ENCODE results near the gene SPEG.
A peak's percentile ranks its signal among the peaks of the same experiment; 100 is the strongest.

Gene SPEG

DNA sequence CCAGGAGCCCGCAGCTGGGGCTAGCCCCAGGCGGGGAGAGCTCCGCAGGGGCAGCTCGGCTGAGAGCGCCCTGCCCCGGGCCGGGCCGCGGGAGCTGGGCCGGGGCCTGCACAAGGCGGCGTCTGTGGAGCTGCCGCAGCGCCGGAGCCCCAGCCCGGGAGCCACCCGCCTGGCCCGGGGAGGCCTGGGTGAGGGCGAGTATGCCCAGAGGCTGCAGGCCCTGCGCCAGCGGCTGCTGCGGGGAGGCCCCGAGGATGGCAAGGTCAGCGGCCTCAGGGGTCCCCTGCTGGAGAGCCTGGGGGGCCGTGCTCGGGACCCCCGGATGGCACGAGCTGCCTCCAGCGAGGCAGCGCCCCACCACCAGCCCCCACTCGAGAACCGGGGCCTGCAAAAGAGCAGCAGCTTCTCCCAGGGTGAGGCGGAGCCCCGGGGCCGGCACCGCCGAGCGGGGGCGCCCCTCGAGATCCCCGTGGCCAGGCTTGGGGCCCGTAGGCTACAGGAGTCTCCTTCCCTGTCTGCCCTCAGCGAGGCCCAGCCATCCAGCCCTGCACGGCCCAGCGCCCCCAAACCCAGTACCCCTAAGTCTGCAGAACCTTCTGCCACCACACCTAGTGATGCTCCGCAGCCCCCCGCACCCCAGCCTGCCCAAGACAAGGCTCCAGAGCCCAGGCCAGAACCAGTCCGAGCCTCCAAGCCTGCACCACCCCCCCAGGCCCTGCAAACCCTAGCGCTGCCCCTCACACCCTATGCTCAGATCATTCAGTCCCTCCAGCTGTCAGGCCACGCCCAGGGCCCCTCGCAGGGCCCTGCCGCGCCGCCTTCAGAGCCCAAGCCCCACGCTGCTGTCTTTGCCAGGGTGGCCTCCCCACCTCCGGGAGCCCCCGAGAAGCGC, 49.1 kb downstream of the SPEG start:
- DNase-seq, result no peak

DNA sequence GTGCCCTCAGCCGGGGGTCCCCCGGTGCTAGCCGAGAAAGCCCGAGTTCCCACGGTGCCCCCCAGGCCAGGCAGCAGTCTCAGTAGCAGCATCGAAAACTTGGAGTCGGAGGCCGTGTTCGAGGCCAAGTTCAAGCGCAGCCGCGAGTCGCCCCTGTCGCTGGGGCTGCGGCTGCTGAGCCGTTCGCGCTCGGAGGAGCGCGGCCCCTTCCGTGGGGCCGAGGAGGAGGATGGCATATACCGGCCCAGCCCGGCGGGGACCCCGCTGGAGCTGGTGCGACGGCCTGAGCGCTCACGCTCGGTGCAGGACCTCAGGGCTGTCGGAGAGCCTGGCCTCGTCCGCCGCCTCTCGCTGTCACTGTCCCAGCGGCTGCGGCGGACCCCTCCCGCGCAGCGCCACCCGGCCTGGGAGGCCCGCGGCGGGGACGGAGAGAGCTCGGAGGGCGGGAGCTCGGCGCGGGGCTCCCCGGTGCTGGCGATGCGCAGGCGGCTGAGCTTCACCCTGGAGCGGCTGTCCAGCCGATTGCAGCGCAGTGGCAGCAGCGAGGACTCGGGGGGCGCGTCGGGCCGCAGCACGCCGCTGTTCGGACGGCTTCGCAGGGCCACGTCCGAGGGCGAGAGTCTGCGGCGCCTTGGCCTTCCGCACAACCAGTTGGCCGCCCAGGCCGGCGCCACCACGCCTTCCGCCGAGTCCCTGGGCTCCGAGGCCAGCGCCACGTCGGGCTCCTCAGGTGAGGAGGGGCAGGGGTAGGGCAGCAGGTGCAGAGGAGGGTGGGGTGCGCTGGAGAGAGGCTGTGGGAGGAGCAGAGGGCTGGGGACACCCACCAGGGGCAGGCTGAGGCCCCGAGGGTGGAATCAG, 49.9 kb downstream of the SPEG start:
- DNase-seq, result no peak

DNA sequence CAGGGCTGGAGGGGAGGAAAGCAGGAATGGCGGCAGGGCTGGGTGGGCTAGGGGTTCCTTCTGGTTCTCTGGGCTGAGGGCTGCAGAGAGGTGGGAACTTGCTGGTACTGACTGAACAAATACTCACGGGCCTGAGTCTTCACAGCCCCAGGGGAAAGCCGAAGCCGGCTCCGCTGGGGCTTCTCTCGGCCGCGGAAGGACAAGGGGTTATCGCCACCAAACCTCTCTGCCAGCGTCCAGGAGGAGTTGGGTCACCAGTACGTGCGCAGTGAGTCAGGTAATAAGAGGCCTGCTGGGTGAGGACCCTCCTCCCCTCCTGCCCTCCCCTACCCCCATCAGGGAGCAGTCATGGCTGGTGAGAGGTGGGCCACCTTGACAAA, 50.5 kb downstream of the SPEG start:
- no peak for DNase-seq

DNA sequence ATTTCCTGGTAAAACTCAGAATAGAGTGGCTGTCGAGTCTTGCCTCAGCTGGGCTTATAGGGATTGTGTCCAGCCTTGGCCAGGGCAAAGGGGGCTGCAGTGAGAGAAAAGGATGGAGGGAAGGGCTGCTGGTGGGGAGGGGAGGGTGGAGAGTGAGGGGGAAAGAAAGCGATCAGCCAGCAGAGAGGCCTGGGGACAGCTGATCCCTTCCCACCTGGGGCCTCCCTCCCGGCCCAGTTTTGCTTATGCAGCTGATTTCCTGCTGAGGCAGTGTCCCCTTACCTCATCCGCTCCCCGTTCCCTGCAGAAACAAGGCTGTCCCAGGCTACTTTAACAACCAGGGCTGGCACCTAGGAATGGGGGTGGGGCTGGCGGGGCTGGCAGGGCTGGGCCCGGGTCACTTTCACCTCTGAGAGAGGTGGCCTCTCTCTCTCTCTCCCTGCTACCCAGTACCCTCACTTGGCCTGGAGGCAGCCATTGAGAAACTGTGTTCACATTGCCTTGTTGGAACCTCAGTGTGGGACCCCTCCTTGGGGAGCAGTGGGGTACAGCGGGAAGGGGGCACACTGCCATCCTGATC, 51.8 kb downstream of the SPEG start:
- no peak for DNase-seq

DNA sequence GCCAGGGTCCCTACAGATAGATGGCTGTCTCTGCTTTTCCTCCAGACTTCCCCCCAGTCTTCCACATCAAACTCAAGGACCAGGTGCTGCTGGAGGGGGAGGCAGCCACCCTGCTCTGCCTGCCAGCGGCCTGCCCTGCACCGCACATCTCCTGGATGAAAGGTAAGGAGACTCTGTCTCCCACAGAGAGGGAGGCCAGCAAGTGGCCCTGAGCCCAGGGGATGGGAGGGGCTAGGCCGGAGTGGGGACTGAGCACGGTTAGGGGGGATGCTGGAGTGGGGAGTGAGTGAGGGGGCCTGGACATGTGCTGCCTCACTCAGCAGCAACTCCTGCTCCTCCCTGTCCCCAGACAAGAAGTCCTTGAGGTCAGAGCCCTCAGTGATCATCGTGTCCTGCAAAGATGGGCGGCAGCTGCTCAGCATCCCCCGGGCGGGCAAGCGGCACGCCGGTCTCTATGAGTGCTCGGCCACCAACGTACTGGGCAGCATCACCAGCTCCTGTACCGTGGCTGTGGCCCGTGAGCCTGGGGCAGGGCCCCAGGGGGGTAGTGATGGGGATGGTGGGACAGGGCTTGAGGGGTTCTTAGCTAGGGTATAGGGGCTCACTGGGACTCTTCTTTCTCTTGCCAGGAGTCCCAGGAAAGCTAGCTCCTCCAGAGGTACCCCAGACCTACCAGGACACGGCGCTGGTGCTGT, 53.7 kb downstream of the SPEG start:
- no peak for DNase-seq

DNA sequence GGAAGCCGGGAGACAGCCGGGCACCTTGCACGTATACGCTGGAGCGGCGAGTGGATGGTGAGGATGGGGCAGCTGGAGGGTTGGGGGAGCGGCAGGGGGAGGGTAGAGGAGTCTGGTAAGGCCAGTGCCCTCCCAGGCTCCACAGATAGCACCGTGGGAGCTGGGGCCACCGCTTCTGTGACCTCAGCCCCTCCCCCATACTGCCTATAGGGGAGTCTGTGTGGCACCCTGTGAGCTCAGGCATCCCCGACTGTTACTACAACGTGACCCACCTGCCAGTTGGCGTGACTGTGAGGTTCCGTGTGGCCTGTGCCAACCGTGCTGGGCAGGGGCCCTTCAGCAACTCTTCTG, 54.2 kb downstream of the SPEG start:
- DNase-seq, result no peak

DNA sequence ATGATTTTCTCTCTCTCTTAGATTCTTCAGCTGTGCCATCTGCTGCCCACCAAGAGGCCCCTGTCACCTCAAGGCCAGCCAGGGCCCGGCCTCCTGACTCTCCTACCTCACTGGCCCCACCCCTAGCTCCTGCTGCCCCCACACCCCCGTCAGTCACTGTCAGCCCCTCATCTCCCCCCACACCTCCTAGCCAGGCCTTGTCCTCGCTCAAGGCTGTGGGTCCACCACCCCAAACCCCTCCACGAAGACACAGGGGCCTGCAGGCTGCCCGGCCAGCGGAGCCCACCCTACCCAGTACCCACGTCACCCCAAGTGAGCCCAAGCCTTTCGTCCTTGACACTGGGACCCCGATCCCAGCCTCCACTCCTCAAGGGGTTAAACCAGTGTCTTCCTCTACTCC, 54.7 kb downstream of the SPEG start:
- DNase-seq, result no peak

DNA sequence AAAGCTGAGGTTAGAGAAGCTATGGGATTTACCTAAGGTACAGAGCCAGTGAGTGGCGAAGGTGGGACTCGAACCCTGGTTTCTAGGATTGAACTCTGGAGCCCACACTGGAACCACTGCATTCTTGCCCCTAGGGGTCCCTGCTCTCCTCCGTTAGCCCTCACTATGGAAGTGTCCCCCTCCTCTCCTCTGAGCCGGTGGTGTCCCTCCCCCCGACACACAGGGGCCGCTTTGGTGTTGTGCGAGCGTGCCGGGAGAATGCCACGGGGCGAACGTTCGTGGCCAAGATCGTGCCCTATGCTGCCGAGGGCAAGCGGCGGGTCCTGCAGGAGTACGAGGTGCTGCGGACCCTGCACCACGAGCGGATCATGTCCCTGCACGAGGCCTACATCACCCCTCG, 55.5 kb downstream of the SPEG start:
- DNase-seq, result no peak

DNA sequence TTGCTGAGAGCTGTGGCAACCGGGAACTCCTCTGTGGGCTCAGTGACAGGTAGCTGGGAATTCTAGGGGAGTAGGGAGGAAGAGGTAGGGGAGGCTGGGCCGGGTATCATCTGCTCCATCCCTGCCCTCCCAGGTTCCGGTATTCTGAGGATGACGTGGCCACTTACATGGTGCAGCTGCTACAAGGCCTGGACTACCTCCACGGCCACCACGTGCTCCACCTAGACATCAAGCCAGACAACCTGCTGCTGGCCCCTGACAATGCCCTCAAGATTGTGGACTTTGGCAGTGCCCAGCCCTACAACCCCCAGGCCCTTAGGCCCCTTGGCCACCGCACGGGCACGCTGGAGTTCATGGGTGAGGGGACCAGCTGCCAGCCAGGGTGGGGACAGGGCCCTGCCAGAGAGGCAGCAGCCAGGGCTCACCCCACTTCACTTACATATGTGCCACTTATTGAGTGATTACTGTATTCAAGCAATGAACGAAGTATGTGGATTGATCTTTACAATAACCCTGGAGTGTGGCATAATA, 56.0 kb downstream of the SPEG start:
- no peak for DNase-seq

DNA sequence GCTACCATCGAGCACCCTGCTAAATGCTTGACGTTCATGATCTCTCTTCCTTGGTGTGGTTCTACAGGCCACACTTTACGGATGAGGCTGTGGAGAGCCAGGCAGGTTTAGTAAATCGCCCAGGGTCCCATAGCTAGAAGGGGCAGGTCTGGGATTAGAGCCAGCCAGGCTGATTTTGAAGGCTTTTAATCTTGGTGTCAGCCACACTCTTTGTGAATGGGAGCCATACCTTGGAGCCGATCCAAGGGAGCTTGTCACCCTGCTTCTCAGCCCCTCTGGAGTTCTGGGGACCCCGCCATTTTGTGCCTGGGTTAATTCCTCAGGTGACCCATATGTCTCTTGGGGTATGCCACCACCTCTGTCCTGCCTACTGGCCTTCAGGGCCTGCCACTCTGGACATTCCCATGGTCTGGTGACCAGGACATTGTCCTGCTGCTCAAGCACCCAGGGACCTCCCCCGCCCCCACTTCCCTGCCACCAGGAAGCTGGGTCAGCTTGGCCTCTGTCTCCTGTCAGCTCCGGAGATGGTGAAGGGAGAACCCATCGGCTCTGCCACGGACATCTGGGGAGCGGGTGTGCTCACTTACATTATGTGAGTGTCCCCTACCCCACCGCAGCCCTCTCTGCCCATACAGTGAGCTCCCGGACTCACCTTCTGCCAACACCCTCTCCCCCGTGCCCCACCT, 56.8 kb downstream of the SPEG start:
- DNase-seq, result no peak

DNA sequence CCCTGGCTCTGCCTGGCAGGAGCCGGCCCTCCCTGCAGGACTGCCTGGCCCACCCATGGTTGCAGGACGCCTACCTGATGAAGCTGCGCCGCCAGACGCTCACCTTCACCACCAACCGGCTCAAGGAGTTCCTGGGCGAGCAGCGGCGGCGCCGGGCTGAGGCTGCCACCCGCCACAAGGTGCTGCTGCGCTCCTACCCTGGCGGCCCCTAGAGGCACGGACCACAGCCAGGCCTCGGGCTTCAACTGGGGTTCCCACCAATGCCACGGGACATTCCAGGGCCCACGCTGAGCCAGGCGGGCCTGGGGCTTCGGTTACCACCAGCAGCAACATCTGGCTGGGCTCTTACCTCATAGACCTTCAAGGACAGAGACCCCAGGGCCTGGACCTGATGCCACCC, 57.9 kb downstream of the SPEG start:
- DNase-seq, result no peak

DNA sequence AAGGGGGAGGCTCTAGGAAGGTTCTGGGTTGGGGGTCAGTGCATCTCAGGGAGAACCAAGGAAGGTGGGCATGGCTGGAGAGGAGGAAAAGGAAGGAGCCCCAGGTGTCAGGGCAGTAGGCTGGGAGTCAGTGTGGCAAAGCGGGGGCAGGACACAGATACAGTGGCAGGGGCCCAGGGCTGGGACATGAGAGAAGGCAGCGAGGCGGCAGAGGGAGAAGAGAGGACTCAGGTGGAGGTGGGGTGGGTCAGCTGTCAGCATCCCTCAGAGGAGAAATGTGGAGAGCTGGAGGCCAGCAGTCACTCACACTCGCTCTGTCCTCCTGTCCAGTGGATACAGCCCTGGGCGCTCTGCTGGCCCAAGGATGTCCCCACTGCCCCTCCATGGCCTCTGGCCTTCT, 58.4 kb downstream of the SPEG start:
- no peak for DNase-seq

DNA sequence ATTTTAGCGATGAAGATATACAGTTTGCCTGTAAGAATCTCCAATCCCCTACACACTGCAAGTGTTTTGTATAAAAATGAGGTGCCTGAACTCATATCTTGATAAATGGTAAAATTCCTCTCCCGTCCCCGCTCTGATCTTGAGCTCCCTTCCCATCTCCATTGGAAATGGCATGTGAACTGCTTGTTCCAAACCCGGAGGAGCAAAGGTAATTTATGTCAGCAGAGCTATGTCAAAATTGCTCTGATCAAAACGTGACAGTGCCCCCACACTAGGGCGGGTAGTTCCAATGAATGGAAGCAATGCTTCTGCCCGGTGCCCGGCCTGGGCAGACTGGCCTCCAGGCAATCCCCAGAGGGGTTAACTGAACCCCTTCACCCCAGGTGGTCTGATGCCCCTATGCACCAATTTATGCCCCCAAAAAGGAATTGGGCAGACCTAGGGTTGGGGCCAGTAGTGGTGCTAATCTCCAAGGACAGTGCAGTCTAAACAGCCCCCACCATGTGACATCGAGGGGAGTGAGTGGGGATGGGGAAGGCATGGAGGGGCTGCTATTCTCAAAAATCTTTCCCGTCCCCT, 60.4 kb downstream of the SPEG start:
- no peak for DNase-seq

DNA sequence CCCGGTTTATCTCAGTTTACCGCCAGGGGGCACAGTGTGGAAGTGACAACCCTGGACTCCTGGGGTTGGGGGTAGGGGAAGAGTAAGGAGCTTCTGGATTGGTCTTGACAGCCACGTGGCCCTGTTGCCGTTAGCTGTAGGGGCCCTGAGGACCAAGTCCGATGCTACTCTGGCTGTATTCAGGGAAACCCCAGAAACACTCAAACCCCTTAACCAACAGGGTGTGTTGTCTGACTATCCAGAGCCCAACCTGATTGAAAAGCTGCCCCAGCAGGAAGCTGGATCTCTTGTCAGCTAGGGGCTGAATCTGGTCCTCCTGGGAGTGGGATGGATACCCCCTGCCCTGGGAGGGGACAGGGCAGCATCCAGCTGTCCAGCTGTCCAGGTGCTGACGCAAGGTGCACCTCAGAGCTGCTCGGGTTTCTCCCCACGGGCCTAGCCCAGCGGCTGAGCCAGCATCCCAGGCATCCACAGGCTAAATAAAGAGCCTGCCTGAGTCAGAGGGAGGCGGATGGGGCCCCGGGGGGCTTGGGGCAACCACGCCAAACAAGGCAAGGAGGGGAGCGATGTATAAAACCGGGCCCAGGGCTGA, 61.0 kb downstream of the SPEG start:
- DNase-seq, result peak; percentile 66

DNA sequence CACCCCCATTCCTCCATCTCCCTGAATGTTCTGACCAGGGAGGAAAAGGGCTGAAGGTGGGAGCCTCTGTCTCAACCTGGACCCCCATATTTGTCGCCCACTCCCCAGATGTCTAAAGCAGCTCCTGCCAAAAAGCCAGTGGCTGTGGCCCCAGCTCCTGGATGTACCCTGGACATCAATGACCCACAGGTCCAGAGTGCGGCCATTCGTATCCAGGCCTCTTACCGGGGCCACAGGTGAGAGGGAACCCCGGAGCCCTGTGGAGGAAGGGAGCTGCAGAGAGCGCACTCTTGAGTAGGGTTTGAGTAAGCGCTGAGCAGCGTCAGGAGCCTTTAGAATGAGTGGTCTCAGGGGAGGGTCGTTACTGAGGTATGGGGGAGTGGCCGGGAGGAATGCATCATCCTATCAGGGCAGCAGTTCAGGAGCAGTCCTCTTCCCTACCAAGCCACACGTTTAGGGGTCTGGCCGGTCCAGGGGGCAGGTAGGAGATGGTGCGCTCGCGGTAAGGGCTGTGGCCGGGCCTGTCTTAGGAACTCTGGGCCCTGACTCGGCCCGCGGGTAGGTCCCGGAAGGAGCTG, 61.7 kb downstream of the SPEG start:
- DNase-seq, result no peak

DNA sequence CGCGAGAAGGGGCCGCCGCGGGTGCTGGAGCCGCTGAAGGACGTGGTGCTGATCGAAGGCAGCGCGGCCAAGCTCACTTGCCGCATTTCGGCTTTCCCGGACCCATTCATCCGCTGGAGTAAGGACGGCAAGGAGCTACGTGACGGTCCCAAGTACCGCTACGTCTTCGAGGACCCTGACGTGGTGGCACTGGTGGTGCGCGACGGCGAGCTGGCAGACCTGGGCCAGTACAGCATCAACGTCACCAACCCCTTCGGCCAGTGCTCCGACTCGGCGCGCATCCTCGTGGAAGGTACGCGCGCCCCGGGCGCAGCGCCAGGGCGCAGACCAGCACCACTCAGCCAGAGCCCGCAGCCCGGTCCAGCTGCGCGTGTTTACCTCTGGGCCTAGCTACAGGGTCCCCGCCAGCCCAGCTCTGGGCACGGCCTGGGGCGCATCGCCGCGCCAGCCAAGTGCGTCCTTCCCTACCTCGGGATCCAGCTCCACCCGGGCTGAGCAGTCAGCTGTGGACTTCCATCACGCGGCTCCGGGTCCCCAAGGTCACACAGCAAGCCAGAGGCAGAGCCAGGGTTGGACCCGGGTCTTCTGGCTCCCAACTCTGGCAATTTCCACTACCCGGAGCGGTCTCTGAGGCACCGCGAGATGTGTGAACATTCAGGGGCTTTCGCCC, 62.3 kb downstream of the SPEG start:
- no peak for DNase-seq

DNA sequence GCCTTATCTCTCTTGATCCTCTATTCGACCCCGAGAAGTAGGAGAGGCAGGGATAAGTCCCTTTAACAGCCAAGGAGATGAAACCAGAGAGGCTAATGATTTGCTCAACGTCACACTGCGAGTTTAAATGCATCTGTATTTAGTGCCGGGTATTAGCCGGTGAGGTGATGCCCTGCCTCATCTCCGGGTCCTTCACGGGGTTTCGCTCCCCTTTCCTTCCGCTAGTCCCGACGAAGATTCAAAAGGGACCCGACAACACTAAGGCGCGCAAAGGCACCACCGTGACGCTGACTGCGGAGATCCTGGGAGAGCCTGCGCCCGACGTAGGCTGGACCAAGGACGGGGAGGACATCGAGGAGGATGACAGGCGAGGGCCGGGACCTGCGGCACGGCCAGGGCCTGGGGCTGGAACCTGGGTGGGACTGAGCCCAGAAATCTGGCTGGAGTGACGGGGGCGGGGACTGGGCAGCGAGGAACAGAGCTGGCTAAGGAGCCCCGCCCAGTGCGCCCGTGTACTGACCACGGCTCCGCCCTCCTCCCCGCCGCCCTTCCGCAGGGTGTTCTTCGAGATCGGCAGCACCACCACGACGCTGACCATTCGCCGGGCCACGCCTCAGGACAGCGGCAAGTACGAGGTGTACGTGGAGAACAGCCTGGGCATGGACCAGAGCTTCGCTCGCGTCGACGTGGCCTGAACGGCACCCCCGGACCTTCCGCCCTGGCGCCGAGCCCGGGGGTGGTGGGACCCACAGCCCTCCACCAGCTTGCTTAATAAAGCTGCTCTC, 63.0 kb downstream of the SPEG start:
- DNase-seq, result peak; percentile 48

DNA sequence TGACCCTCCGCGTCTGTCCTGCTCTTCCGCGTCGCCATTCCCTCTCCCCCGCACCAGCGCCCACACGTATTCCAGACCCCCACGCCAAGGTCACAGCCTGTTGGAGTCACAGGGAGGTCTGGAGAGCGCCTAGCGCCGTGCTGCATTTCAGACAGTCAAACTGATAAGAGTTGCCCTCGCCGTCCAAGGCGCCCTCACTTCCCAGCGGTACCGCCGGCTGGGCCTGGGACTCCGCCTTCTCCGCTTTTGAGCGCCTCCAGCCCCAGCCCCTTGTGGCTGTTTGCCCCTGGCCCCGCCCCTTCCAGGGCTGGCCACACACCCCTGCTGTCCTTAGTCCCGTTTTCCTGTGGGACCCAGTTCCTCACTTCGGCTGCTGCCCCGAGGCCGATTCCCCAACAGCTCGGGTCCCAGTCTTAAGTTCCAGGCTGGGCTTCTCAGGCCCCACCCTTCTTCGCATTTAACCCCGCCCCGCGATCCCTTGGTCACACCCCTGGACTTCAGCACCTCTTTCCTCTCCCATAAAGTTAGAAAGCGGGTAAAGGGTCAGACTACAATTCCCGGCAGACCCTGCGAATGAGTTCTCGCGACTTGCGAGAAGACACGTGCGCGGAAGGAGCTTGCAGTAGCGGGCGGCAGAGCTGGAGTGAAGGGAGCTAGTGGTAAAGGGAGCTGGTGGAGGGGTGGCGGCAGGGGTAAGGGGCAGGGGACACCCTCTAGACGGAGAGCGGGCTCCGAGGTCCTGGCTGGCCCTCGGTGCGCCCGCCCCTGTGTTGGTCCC, 63.8 kb downstream of the SPEG start, which contains the start of gene GMPPA:
Gene GMPPA (plus strand): TSS at position 612 of the 778 bp plus-strand sequence. CDS start 1,085 bp downstream, outside the sequence.
- peak; percentile 97 for DNase-seq

DNA sequence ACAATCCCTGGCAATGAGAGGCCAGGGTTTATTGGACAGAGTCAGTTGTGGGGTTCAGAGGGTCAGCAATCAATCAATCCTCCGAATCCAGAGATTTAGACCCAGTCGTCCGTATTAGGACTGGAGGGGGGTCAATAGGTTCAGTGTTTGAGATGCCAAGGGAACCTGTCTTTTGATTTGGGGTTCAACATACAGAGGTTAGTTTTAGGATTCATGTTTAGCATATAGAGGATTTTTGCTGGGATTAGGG, 64.3 kb downstream of the SPEG start:
- no peak for DNase-seq
